Vagina (tissue), 2 donors: ENCODE results near the gene AAGAB. TPM values are rescaled to one million over a fixed set of nuclear protein-coding genes. Genes with fewer than 3 reads are reported as not detected.

Experiments used
- DNase-seq, 2 donors: peaks; one replicate each; pipeline ENCODE4 v3.0.0-alpha.2; 2017; ENCODE audit errors: extremely low spot score in 2 of 2
- H3K27ac ChIP-seq: fragments of 200-600 bp; sonication (generic); one replicate; pipeline ENCODE4 v1.5.1; 2019
- H3K27me3 ChIP-seq: fragments of 200-600 bp; sonication (generic); one replicate; pipeline ENCODE4 v1.5.1; 2019
- H3K36me3 ChIP-seq, 2 donors: fragments of 200-600 bp; sonication (generic); one replicate each; pipeline ENCODE4 v1.5.1; 2017 to 2019
- H3K4me1 ChIP-seq: fragments of 200-600 bp; sonication (generic); one replicate; pipeline ENCODE4 v1.5.1; 2019
- H3K4me3 ChIP-seq, 2 donors: fragments of 200-600 bp; sonication (generic); 1 replicate in 1 of 2; 2 replicates in 1 of 2; pipeline ENCODE4 v1.5.1; 2016 to 2019
- H3K9me3 ChIP-seq: fragments of 200-600 bp; sonication (generic); one replicate; pipeline ENCODE4 v1.5.1; 2019
- POLR2A ChIP-seq, 2 donors: fragments of 450-650 bp; IDR thresholded peaks; one replicate each; pipeline ENCODE4 v1.6.1; 2017; ENCODE audit warnings: antibody characterized with exemption in 2 of 2, mild to moderate bottlenecking in 2 of 2, moderate library complexity in 2 of 2
- POLR2AphosphoS5 ChIP-seq, 2 donors: sonication (generic); formaldehyde crosslinking; IDR thresholded peaks; one replicate each; pipeline ENCODE4 v1.9.0; 2017; ENCODE audit warnings: antibody characterized with exemption in 2 of 2, mild to moderate bottlenecking in 2 of 2, low read depth in 1 of 2; ENCODE audit not compliant: insufficient read depth in 1 of 2
- intact Hi-C: fragments of 100-400 bp; cut with DNase I; formaldehyde crosslinking; loops from one replicate; pipeline ENCODE4 v1.15.1; 2023
- total RNA-seq: library from RNA; depleted of rRNA; stranded (reverse); fragments of >200 nt; gene quantifications from one replicate; pipeline ENCODE4 v1.2.3, GENCODE V29; 2016
- TF ChIP-seq, protein P1 (sequence below), 3 experiments: fragments of 450-650 bp in 2 of 3; fragments of 200-600 bp in 1 of 3; sonication (generic) in 1 of 3; IDR thresholded peaks; one replicate each; pipeline ENCODE4 v1.5.1; 2017 to 2019; ENCODE audit warnings: antibody characterized with exemption in 3 of 3, mild to moderate bottlenecking in 2 of 3, moderate library complexity in 2 of 3

AAGAB gene
- total RNA-seq, 1 donor from 2014 or later = 41.0 TPM

DNA sequence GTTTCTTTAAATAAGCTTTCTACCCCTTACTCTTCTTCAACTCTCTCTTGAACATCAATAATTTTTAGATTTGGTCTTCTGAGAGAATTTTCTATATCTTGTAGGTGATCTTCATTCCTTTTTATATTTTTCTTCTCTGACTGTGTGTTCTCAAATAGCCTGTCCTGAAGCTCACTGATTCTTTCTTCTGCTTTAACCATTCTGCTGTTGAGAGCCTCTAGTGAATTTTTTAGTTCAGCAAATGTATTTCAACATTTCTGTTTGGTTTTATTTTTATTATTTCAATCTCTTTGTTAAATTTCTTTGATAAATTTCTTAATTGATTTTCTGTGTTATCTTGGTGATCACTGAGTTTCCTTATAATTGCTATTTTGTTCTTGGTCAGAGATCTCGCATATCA lies 19.8 kb upstream of the AAGAB start:
- H3K27ac ChIP-seq = no peak overlapping the region
- TF ChIP-seq POLR2AphosphoS5 (IDR thresholded peaks at IDR 0.05; ENCODE audit: insufficient read depth in 1 of 2, low read depth in 1 of 2) = no peak
- TF ChIP-seq, protein P1, sequence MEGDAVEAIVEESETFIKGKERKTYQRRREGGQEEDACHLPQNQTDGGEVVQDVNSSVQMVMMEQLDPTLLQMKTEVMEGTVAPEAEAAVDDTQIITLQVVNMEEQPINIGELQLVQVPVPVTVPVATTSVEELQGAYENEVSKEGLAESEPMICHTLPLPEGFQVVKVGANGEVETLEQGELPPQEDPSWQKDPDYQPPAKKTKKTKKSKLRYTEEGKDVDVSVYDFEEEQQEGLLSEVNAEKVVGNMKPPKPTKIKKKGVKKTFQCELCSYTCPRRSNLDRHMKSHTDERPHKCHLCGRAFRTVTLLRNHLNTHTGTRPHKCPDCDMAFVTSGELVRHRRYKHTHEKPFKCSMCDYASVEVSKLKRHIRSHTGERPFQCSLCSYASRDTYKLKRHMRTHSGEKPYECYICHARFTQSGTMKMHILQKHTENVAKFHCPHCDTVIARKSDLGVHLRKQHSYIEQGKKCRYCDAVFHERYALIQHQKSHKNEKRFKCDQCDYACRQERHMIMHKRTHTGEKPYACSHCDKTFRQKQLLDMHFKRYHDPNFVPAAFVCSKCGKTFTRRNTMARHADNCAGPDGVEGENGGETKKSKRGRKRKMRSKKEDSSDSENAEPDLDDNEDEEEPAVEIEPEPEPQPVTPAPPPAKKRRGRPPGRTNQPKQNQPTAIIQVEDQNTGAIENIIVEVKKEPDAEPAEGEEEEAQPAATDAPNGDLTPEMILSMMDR (IDR thresholded peaks at IDR 0.05) = no peak
- TF ChIP-seq POLR2A (IDR thresholded peaks at IDR 0.05) = no peak
- H3K4me1 ChIP-seq = no peaks in the 10 kb centered on the region
- no peak for DNase-seq
- H3K36me3 ChIP-seq = no peaks in the 10 kb centered on the region
- H3K4me3 ChIP-seq = no peak overlapping the region
- H3K9me3 ChIP-seq = no peaks in the 10 kb centered on the region
- intact Hi-C loops = loop anchor here (5.0 kb wide), 1 partner anchor 1713 kb away; no protein-coding TSS in a partner anchor
- no peaks in the 10 kb centered on the region for H3K27me3 ChIP-seq

DNA sequence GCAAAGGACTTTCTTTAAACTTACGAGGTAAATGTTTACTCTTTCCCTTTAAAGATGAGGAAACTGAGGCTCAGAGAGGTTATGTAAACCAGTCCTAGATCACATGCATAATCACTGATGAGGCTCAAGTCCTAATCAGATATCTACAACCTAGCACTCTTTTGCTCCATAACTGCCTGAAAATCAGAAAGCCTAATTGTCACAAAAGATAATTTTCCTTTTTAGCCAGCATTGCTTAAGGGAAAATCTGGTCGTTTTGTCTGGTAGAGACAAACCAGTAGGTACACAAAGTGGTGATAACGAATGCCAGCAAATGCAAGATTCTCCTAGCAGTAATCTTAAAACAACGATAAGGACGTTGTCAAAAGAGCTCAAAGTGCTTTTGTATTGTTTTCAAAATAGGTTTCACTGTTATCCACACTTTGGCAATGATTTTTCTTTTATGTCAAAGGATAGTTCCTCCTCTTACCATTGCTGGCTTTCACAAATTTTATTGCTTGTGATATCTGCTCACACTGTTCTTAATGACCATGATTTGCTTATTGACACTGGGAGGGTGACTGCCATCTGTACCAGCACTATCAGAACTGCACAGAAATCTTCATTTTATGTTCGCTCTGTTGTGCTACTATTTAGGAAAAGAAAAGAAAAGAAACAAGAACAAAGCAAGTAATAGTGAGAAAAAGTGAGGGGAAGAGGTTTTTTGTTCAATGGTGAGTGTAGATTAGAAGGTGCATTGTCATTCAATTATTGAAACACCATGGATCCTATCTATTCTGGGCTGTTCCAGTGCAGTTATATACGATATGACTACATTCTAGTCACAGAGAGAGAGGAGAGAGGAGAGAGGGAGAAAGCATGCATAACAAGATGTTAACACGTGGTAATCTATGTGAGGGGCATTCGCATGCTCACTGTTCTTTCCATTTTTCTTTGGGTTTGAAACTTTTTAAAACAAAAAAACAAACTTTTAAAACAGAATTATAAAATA lies 13.8 kb upstream of the AAGAB start:
- no peaks in the 10 kb centered on the region for H3K27me3 ChIP-seq
- no peaks in the 10 kb centered on the region for H3K4me1 ChIP-seq
- H3K4me3 ChIP-seq = no peak overlapping the region
- H3K36me3 ChIP-seq = no peaks in the 10 kb centered on the region
- TF ChIP-seq POLR2A (IDR thresholded peaks at IDR 0.05) (no peak), POLR2AphosphoS5 (IDR thresholded peaks at IDR 0.05; ENCODE audit: insufficient read depth in 1 of 2, low read depth in 1 of 2) (no peak)
- TF ChIP-seq, protein P1 (IDR thresholded peaks at IDR 0.05) = no peak
- H3K27ac ChIP-seq = no peak overlapping the region
- no peaks in the 10 kb centered on the region for H3K9me3 ChIP-seq
- intact Hi-C loops = no loop called here
- DNase-seq = no peak

DNA sequence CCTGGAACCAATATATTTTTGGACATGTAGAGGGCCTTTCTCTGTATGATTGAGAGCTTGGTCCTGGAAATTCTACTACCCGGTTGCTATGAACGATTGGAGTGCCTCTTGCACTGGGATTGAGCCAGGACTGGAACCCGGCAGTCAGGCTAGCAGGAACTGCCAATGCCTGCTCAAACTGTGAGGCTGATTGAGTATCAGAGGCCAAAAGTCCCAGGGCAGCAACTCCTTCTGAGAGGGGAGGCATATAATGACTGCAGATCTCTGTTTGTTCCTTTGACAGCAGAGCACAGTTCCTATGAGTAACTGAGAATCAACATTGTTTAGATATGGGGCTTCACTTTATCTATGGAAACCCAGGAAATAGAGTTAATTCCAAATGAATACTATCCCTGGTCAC lies 13.0 kb upstream of the AAGAB start:
- intact Hi-C loops = no loop called here
- Histone ChIP-seq H3K4me1 (no peaks in the 10 kb centered on the region), H3K4me3 (no peak overlapping the region), H3K36me3 (no peaks in the 10 kb centered on the region), H3K9me3 (no peaks in the 10 kb centered on the region), H3K27me3 (no peaks in the 10 kb centered on the region), H3K27ac (no peak overlapping the region)
- no peak for DNase-seq
- TF ChIP-seq POLR2A (IDR thresholded peaks at IDR 0.05) (no peak), POLR2AphosphoS5 (IDR thresholded peaks at IDR 0.05; ENCODE audit: insufficient read depth in 1 of 2, low read depth in 1 of 2) (no peak)
- TF ChIP-seq, protein P1 (IDR thresholded peaks at IDR 0.05) = no peak

DNA sequence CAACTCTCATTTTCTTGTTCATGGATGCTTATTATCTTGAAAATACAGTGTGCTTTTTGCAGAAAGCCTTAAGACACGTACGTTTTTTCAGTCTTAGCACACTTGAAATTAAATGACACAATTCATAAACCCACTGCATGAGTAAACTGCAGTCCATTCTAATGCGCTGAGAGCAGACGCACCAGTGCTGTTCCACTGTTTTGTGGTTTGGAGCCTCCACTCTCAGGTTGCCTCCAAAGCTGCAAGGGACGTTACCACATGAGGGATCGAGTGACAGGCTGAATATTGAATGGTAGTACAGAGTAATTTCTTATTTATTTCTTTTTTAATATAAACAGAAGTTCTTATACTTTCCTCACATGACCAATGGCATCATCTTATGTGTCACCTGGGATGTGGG lies 12.4 kb upstream of the AAGAB start:
- no peaks in the 10 kb centered on the region for H3K36me3 ChIP-seq
- TF ChIP-seq, protein P1 (IDR thresholded peaks at IDR 0.05) = no peak
- TF ChIP-seq POLR2AphosphoS5 (IDR thresholded peaks at IDR 0.05; ENCODE audit: insufficient read depth in 1 of 2, low read depth in 1 of 2) = no peak
- TF ChIP-seq POLR2A (IDR thresholded peaks at IDR 0.05) = no peak
- intact Hi-C loops = no loop called here
- no peaks in the 10 kb centered on the region for H3K9me3 ChIP-seq
- H3K27ac ChIP-seq = no peak overlapping the region
- no peaks in the 10 kb centered on the region for H3K27me3 ChIP-seq
- H3K4me1 ChIP-seq = no peaks in the 10 kb centered on the region
- no peak overlapping the region for H3K4me3 ChIP-seq
- DNase-seq = no peak

DNA sequence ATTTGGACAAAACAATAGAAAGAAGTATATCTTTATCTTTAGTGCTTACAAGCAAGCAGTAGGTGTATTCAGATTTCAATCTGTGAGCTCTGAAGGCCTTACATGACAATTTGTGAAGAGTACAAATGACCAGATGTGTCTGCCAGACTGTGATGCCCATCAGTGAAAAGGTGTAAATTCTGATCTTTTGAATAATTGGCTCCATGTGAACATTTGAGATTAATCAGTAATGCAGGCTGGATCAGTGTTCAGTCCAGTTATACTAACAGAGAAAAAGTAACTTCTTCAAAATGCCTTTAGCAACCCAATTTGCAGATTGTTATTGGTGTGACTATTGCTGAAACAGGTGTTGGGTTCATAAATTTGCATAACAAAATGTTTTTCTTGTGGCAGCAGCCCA lies 5.3 kb upstream of the AAGAB start:
- Histone ChIP-seq H3K27me3 (no peaks in the 10 kb centered on the region), H3K4me3 (no peak overlapping the region), H3K36me3 (no peaks in the 10 kb centered on the region), H3K27ac (no peak overlapping the region), H3K9me3 (no peaks in the 10 kb centered on the region), H3K4me1 (peaks cover 8% of the 10 kb centered on the region)
- intact Hi-C loops = loop anchor here (10.0 kb wide), 1 partner anchor 195 kb away; the partner anchor contains the start of gene SMAD3
- no peak for TF ChIP-seq POLR2AphosphoS5 (IDR thresholded peaks at IDR 0.05; ENCODE audit: insufficient read depth in 1 of 2, low read depth in 1 of 2)
- TF ChIP-seq, protein P1 (IDR thresholded peaks at IDR 0.05) = no peak
- no peak for TF ChIP-seq POLR2A (IDR thresholded peaks at IDR 0.05)
- no peak for DNase-seq
